ENCODE measurements around the gene GRIN3A.

GRIN3A gene

GRCh38 chr9:101530076-101530711 lies 208.3 kb downstream of the GRIN3A start:
- Mint-ChIP-seq H3K27me3 (ENCODE audit: low read depth) (peaks cover 12% of the 10 kb centered on the region), H3K4me3 (no peak overlapping the region), H3K9me3 (no peaks in the 10 kb centered on the region), H3K27ac (no peak overlapping the region), H3K4me1 (ENCODE audit: low read depth) (peaks cover 8% of the 10 kb centered on the region), H3K36me3 (ENCODE audit: low read depth) (peaks cover 7% of the 10 kb centered on the region)
- DNase-seq (ENCODE audit: low spot score) = peak; percentile 59

- no peaks in the 10 kb centered on the region for H3K9me3 Mint-ChIP-seq
- H3K27ac Mint-ChIP-seq = no peak overlapping the region
- DNase-seq (ENCODE audit: low spot score) = no peak
- H3K36me3 Mint-ChIP-seq (ENCODE audit: low read depth) = no peaks in the 10 kb centered on the region
- H3K4me1 Mint-ChIP-seq (ENCODE audit: low read depth) = peaks cover 3% of the 10 kb centered on the region
- H3K4me3 Mint-ChIP-seq = no peak overlapping the region
- peaks cover 23% of the 10 kb centered on the region for H3K27me3 Mint-ChIP-seq (ENCODE audit: low read depth)
Observed at GRCh38 chr9:101528015-101528414, 210.4 kb downstream of the GRIN3A start.

GRCh38 chr9:101527066-101527465 lies 211.4 kb downstream of the GRIN3A start:
- H3K27me3 Mint-ChIP-seq (ENCODE audit: low read depth) = peaks cover 30% of the 10 kb centered on the region
- H3K27ac Mint-ChIP-seq = no peak overlapping the region
- DNase-seq (ENCODE audit: low spot score) = no peak
- no peaks in the 10 kb centered on the region for H3K36me3 Mint-ChIP-seq (ENCODE audit: low read depth)
- no peaks in the 10 kb centered on the region for H3K9me3 Mint-ChIP-seq
- no peaks in the 10 kb centered on the region for H3K4me1 Mint-ChIP-seq (ENCODE audit: low read depth)
- no peak overlapping the region for H3K4me3 Mint-ChIP-seq

- H3K27me3 Mint-ChIP-seq (ENCODE audit: low read depth) = peaks cover 42% of the 10 kb centered on the region
- peaks cover 4% of the 10 kb centered on the region for H3K4me1 Mint-ChIP-seq (ENCODE audit: low read depth)
- H3K4me3 Mint-ChIP-seq = no peak overlapping the region
- no peaks in the 10 kb centered on the region for H3K9me3 Mint-ChIP-seq
- H3K36me3 Mint-ChIP-seq (ENCODE audit: low read depth) = no peaks in the 10 kb centered on the region
- H3K27ac Mint-ChIP-seq = no peak overlapping the region
- no peak for DNase-seq (ENCODE audit: low spot score)
Observed at GRCh38 chr9:101524371-101524770, 214.1 kb downstream of the GRIN3A start.
